Right renal pelvis (tissue), 4 donors: Measurements from ENCODE around the gene KLHL41. TPM values are rescaled to one million over a fixed set of nuclear protein-coding genes. Genes with fewer than 3 reads are reported as not detected.
A peak's percentile ranks its signal among the peaks of the same experiment; 100 is the strongest.

Source experiments
- DNase-seq, 4 donors: peaks; one replicate each; pipeline ENCODE4 v3.0.0-alpha.2; 2013; ENCODE audit warnings: low read depth in 4 of 4, low spot score in 3 of 4, missing footprints in 1 of 4
- polyA plus RNA-seq, 4 donors: library from polyadenylated mRNA; unstranded; fragments of 120-200 nt; gene quantifications; one replicate each; pipeline ENCODE4 v1.2.1, GENCODE V29; 2013; ENCODE audit not compliant: insufficient read length in 4 of 4

Gene KLHL41
- polyA plus RNA-seq, result 1 to 10 TPM in 3 of 4 donors, under 1 TPM in 1; 0.88 to 1.2 (median 1.1) TPM

- no peak for DNase-seq
Observed at GRCh38 chr2:169509298-169509885, at the start of gene KLHL41. KLHL41 (plus strand) TSS chr2:169509702; CDS start chr2:169509779, 77 bp downstream.

GRCh38 chr2:169461143-169461542 is 48.4 kb upstream of the KLHL41 start:
- no peak for DNase-seq

DNA sequence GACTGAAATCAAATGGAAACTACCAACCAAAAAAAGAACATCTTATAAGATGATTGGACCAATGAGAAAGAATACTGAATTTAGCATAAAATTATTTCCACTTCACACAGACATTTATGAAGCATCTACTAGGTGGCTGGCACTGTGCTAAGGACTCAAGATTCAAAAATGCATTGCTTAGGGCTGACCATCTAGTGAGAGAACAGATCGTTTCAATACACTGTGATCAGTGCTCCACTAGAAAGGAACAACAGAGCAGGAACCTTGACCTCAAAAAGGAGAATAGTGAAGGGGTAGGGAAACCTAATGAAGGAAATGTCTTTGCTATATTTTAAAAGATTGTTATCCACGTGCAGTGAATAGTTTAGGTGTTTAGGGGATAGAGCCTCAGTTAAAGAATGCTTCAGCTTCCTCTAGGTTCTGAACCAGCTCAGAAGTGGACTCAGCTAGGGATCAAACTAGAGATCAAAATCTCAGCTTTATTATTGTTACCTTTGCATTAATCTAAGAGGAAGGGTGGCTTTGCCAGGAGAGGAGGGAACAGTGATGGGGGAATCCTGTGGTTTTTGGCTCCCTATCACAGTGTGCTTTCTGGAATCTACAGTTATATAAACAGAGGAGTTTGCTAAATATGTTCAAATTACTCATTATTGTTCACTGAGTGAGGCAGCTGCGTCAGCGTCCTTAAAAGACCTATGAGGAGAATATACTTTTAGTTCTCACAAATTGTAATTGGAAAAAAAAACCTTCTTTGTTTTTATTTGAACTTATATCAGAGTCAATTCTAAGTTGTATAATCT is 46.4 kb upstream of the KLHL41 start:
- no peak for DNase-seq

DNA sequence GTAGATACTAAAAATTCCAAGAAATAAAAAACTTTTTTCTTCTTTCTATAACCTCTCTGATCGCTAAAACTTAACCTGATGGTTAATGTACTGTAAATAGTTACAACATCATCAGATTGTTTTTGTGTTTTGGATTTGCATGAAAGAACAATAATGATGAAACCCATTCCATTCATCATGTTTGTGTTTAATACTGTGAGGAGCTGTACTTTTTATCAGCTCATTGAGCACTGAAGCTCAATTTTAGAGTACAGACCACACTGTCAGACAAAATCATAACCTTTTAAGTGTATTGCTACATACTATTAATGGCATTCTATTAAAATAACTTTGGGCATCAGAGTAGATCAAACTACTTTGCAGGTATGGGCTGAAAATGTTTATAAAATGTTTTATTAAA is 45.0 kb upstream of the KLHL41 start:
- DNase-seq, result no peak

DNA sequence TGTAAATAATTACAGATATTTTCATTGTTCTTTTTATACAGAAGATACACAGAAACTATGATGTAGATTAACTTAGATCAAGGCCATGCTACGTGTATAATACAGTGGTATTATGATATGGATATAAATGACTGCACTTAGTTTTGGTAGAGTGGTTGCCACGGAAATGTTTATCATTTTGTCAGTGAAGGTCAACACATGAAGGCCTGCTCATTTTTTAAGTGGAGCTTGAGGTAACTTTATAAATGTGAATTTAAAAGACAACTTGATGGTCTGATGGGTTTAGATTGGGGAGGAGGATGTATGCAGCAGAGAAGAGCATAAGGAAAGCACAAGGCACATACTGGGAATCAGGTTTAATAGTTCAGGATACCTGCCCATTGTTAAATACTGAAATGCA is 44.6 kb upstream of the KLHL41 start:
- no peak for DNase-seq

- DNase-seq, result no peak
Observed at GRCh38 chr2:169468841-169469240, 40.7 kb upstream of the KLHL41 start.

- no peak for DNase-seq
Observed at GRCh38 chr2:169469952-169470572, 39.4 kb upstream of the KLHL41 start.

GRCh38 chr2:169472249-169472648 is 37.3 kb upstream of the KLHL41 start:
- no peak for DNase-seq

DNA sequence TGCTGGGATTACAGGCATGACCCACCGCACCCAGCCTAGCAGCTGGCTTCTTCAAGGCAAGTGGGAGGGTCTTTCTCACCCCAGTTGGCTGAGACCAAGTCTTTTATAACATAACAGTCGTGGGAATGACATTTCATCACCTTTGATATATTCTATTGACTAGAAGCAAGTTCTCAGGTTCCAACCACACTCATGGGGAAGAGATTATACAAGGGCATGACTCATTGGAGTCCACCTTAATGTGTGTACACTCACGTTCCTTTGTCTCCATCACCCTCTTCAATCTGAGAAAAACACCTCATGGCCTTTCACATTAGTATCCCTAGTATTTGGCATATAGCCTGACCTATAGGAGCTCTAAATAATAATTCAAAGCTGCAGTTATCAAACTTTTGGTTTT is 33.0 kb upstream of the KLHL41 start:
- DNase-seq, result no peak

DNA sequence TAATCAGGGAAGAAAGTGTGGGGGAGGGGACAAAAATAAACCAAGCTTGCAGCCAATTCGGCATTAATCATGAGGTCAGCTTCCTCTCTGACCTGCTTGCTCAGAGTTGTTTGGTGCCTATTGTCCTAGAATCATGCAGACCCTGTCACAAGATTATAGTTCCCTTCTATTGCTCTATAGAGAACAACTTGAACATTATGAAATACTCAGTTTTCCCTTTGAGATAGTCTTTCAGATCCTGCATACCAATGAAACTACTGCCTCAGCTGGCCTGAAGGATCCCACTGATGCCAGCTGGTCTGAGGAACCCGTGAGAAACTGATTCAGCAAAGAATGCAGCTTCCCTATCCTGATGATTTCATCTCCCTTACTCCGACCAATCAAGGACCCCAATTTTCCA is 31.2 kb upstream of the KLHL41 start:
- no peak for DNase-seq

- DNase-seq, result no peak
Observed at GRCh38 chr2:169478745-169479256, 30.7 kb upstream of the KLHL41 start.

GRCh38 chr2:169479257-169480078 is 30.0 kb upstream of the KLHL41 start, which contains the start of gene BBS5:
BBS5 (plus strand) TSS chr2:169479494; CDS start chr2:169479554, 60 bp downstream.
- DNase-seq, result peak; percentile 55 to 68 (median 65)

DNA sequence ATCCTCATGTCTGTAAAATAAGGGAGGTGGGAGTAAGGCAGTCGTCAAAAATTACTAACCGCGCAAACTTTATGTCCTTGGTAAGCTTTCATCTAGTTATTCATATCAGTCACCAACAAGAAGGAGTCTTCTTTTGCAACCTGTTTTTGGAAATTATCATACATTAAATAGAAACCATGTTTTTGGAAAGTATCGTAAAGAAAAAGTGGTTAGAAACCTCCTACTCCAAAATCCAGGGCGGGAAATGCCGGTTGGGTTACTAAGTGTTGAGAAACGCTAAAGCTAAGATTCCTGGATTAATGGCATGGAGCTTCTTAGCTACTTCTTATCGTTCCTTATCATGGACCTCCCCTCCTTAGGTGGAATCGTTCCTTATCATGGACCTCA is 29.4 kb upstream of the KLHL41 start:
- no peak for DNase-seq

DNA sequence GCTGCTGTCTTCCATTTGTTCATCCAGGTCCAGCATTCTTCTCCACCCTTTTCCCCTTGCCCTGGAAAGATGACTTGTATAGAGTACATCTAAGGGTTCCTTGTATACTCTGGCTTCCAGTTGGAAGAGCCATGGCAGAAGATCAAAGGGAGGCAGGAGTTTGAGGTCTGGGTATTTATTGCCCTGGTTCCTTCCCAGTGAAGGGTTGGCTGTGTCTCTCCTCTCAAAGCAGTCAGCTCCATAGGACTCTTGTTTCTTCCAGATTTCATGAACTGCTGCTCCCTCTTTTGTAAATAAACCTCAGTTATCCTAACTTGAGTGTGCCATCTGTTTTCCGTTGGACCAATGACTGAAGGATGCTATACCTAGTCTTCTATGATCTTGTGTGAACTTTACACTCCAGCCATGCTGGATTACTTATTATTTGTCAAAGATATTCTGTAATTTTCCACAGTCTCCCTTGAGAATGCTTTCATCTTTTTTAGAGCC is 23.8 kb upstream of the KLHL41 start:
- DNase-seq, result no peak

DNA sequence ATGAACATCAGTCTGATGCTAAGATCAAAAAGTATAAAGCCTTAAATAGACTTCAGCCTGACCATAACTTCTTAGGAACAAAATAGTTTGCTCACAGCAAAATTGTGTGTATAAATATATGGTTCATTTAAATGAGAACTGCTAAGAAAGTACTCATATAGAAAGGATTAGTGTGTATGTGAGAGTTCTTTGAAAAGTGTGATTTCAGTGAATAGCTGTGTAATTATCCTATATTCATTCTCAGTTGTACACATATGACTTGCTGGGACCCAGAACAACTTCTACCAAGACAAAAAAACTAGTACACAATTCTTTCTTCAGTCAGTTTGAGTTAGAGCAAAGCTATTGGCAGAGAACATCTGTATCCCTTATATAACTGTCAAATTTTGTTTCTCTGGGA is 23.0 kb upstream of the KLHL41 start:
- no peak for DNase-seq

GRCh38 chr2:169490834-169491233 is 18.7 kb upstream of the KLHL41 start:
- no peak for DNase-seq

GRCh38 chr2:169491378-169491777 is 18.1 kb upstream of the KLHL41 start:
- DNase-seq, result no peak

DNA sequence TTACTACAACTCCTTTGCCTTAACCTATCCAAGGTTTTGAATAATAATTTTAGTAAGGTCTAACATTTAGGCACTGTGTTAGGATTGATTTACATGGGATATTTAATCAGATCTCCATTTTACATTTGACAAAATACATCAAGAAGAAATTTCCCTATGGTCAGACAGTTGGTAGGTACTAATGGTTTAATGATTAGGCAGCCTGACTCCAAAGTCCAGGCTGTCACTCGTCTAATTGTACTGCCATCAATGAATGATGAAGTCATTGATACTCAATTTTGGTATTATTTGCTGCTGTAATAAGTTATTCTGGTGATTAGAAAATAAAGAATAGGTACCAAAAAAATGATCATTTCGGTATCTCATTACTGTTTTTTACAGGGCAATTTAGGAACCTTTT is 16.1 kb upstream of the KLHL41 start:
- no peak for DNase-seq

DNA sequence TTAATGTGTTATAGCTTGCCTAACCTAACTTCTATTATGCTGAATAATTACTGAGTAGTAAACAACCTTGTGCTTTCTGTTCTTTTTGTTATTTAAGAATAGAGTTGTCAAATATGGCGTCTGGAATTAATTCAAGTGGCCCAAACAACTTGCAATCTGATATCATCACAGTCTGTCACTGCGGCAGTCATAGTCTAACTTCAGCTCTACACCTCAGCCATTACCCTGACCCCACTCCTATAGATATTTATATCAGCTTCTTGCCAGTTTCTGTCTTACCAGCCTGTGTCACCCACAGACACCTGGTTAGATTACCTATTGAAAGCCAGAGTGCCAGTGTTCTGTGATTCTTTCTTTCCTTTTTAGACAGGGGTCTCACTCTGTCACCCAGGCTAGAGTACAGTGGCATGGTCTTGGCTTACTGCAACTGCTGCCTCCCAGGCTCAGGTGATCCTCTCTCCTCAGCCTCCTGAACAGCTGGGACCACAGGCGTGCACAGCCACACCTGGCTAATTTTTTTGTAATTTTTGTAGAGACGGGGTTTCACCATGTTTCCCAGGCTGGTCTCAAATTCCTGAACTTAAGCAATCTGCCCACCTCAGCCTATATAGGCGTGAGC is 14.1 kb upstream of the KLHL41 start:
- DNase-seq, result no peak

DNA sequence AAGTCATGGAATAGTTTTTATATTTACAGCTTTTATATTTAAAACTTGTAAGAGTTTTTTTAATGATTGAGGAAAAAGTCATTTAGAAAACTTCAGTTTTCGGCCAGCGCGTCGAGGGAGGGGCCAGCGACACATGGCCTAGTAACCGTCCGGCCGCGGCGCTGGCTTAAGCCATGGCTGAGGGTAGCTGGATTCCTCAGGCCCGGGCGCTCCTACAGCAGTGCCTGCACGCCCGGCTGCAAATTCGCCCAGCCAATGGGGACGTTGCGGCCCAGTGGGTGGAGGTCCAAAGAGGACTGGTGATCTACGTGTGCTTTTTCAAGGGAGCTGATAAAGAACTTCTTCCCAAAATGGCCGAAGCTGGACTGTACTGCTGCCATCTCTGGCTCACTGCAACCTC is 4.9 kb upstream of the KLHL41 start:
- DNase-seq, result no peak
